Kidney (tissue), 14 donors: ENCODE results near the gene CARD14. TPM values are rescaled to one million over a fixed set of nuclear protein-coding genes. Genes with fewer than 3 reads are reported as not detected.
"Not testable (repeated sequence)": the region's sequence is repeated elsewhere in the genome, so short reads cannot be mapped to it uniquely, and the experiment has no call there.

Source experiments
- DNase-seq, 5 donors: peaks; one replicate each; pipeline ENCODE4 v3.0.0-alpha.2; 2013 to 2020
- FAIRE-seq: peaks from 2 replicates; lab custom pipeline; 2012; peaks lifted over from hg19 to GRCh38; lab: Jason Lieb, UNC
- H3K27ac ChIP-seq, 2 donors: one replicate each; pipeline ENCODE4 v1.7.0; 2013; ENCODE audit warnings: low read depth in 2 of 2, low read length in 2 of 2, inconsistent platforms in 1 of 2
- H3K27me3 ChIP-seq: one replicate; pipeline ENCODE4 v1.7.1; 2013; ENCODE audit warnings: low read length, inconsistent platforms; ENCODE audit not compliant: control insufficient read depth, insufficient read depth
- H3K36me3 ChIP-seq, 3 donors: one replicate each; pipeline versions ENCODE4 v1.7.0 to v1.7.1; 2013; ENCODE audit warnings: low read length in 3 of 3, control low read depth in 1 of 3, inconsistent platforms in 1 of 3; ENCODE audit not compliant: insufficient read depth in 3 of 3, control insufficient read depth in 2 of 3
- H3K4me1 ChIP-seq, 3 donors: one replicate each; pipeline versions ENCODE4 v1.7.0 to v1.7.1; 2013; ENCODE audit warnings: low read length in 3 of 3, inconsistent platforms in 1 of 3, low read depth in 1 of 3; ENCODE audit not compliant: control insufficient read depth in 2 of 3, insufficient read depth in 2 of 3
- H3K4me3 ChIP-seq, 3 donors: one replicate each; pipeline versions ENCODE4 v1.7.0 to v1.8.1; 2013; ENCODE audit warnings: low read length in 3 of 3, control low read depth in 1 of 3, inconsistent platforms in 1 of 3
- H3K9ac ChIP-seq, 3 donors: one replicate each; pipeline versions ENCODE4 v1.7.0 to v1.7.1; 2013; ENCODE audit warnings: low read length in 3 of 3, control low read depth in 1 of 3, inconsistent platforms in 1 of 3
- H3K9me3 ChIP-seq, 3 donors: one replicate each; pipeline versions ENCODE4 v1.7.0 to v1.7.1; 2013; ENCODE audit warnings: low read length in 3 of 3, control low read depth in 1 of 3, inconsistent platforms in 1 of 3; ENCODE audit not compliant: control insufficient read depth in 2 of 3, insufficient read depth in 1 of 3
- CTCF ChIP-seq: IDR thresholded peaks from 3 replicates; pipeline ENCODE4 v1.5.1; 2012; ENCODE audit warnings: mild to moderate bottlenecking, moderate library complexity, borderline replicate concordance; ENCODE audit not compliant: insufficient read depth; ENCODE audit errors: extremely low read depth
- intact Hi-C: fragments of 100-400 bp; cut with DNase I; formaldehyde crosslinking; loops from one replicate; pipeline ENCODE4 v1.11.1; 2022
- polyA plus RNA-seq: library from polyadenylated mRNA; stranded (reverse); fragments of 350-450 nt; fragmentation: Illumina TruSeq; extraction: RNeasy Lipid Tissue Mini Kit (QIAGEN cat#74804); gene quantifications from one replicate; pipeline ENCODE4 v1.2.3, GENCODE V29; 2014; ENCODE audit warnings: low read depth, low replicate concordance; ENCODE audit not compliant: insufficient read depth
- total RNA-seq: library from RNA; stranded (reverse); fragmentation: NEBNext Ultra II Directional; extraction: Animal tissue kit (Norgen Biotek cat#: 25700); gene quantifications from one replicate; pipeline ENCODE4 v1.2.1, GENCODE V29; 2021
- donor health status: control.
- donor health status: control.
- donor health status: control.
- donor health status: control.
- donor health status: control.
- donor health status: DM: yes; HTN: yes; CAD: no.
- donor health status: Normal renal cell carcinoma (clear cell type).

The CARD14 gene
- total and polyA plus RNA-seq, 2 donors from 2014 or later, result 0.17 to 1.7 TPM

- H3K9ac ChIP-seq, result no peak overlapping the region
- DNase-seq (no peak), FAIRE-seq (no peak)
- H3K9me3 ChIP-seq, result no peaks in the 10 kb centered on the region
- peaks cover 0 to 5% (median 0%) of the 10 kb centered on the region in 3 donors for H3K4me1 ChIP-seq
- intact Hi-C loops, result no loop called here
- no peak overlapping the region for H3K4me3 ChIP-seq
- H3K36me3 ChIP-seq, result no peaks in the 10 kb centered on the region
- no peak overlapping the region for H3K27ac ChIP-seq
- no peaks in the 10 kb centered on the region for H3K27me3 ChIP-seq
- TF ChIP-seq CTCF, result no peak
These were observed 18.5 kb upstream of the CARD14 start for GRCh38 chr17:80151333-80151732.

- Histone ChIP-seq H3K9ac (no peak overlapping the region), H3K9me3 (no peaks in the 10 kb centered on the region), H3K27ac (no peak overlapping the region), H3K36me3 (no peaks in the 10 kb centered on the region), H3K4me3 (no peak overlapping the region), H3K27me3 (no peaks in the 10 kb centered on the region), H3K4me1 (peaks cover 0 to 5% (median 0%) of the 10 kb centered on the region in 3 donors)
- intact Hi-C loops, result no loop called here
- no peak for FAIRE-seq
- no peak for TF ChIP-seq CTCF
- no peak for DNase-seq
These were observed 17.6 kb upstream of the CARD14 start for GRCh38 chr17:80152081-80152702.

DNA sequence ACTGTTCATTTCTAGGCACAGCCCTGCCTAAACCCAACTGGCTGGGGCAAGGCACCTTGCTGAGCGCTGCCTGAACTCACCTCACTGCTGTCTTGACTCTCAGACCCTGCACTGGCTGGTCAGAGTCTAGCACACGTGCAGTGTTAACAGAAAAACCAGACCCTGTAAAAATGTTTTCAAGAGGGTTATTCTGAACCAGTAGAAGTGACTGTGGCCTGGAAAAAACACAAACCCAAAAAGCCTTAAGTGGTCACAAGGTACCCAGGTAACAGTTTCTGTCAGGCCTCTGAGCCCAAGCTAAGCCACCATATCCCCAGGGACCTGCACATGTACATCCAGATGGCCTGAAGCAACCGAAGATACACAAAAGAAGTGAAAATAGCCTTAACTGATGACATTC, 16.8 kb upstream of the CARD14 start:
- H3K27me3 ChIP-seq, result no peaks in the 10 kb centered on the region
- intact Hi-C loops, result no loop called here
- H3K4me1 ChIP-seq, result peaks cover 0 to 3% (median 0%) of the 10 kb centered on the region in 3 donors
- FAIRE-seq, result no peak
- no peak for DNase-seq
- no peak overlapping the region for H3K4me3 ChIP-seq
- H3K27ac ChIP-seq, result no peak overlapping the region
- H3K36me3 ChIP-seq, result no peaks in the 10 kb centered on the region
- H3K9ac ChIP-seq, result no peak overlapping the region
- TF ChIP-seq CTCF, result no peak
- H3K9me3 ChIP-seq, result no peaks in the 10 kb centered on the region

DNA sequence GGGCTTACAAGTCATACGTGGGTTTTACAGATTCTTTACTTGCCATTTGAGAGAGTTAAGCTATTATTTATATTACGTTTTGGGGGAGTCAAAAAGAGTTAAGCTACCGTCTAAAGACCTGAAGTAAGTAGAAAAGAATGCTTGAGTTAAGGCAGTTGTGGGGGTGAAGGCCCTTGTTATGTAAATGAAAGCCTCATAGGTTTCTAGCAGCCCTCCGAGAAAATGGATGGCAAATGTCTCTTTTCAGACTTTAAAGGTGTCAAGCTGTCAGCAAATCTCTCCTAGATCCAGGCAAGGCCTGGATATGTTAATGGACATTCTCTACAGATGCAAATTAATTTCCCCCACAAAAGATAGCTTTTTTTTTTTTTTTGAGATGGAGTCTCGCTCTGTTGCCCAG, 15.7 kb upstream of the CARD14 start:
- DNase-seq (no peak), FAIRE-seq (no peak)
- H3K4me3 ChIP-seq, result no peak overlapping the region
- H3K4me1 ChIP-seq, result no peaks in the 10 kb centered on the region
- no peak for TF ChIP-seq CTCF
- no peaks in the 10 kb centered on the region for H3K9me3 ChIP-seq
- intact Hi-C loops, result no loop called here
- no peak overlapping the region for H3K9ac ChIP-seq
- H3K27me3 ChIP-seq, result no peaks in the 10 kb centered on the region
- no peaks in the 10 kb centered on the region for H3K36me3 ChIP-seq
- no peak overlapping the region for H3K27ac ChIP-seq

- H3K9ac ChIP-seq, FAIRE-seq, H3K36me3 ChIP-seq, H3K27me3 ChIP-seq, H3K4me3 ChIP-seq, intact Hi-C loops, H3K9me3 ChIP-seq, H3K27ac ChIP-seq, H3K4me1 ChIP-seq, DNase-seq: not testable (repeated sequence)
These were observed 14.2 kb upstream of the CARD14 start for GRCh38 chr17:80155600-80155999.
